Eye (tissue), 1 donor: ENCODE results near the gene UAP1L1.
A peak's percentile ranks its signal among the peaks of the same experiment; 100 is the strongest.

Source experiments
- DNase-seq: peaks from one replicate; pipeline ENCODE4 v3.0.0-alpha.2; 2015

UAP1L1 gene

GRCh38 chr9:137103206-137103999 lies 26.1 kb downstream of the UAP1L1 start:
- no peak for DNase-seq

GRCh38 chr9:137105814-137106661 lies 28.7 kb downstream of the UAP1L1 start:
- no peak for DNase-seq

GRCh38 chr9:137106662-137107250 lies 29.4 kb downstream of the UAP1L1 start:
- no peak for DNase-seq

DNA sequence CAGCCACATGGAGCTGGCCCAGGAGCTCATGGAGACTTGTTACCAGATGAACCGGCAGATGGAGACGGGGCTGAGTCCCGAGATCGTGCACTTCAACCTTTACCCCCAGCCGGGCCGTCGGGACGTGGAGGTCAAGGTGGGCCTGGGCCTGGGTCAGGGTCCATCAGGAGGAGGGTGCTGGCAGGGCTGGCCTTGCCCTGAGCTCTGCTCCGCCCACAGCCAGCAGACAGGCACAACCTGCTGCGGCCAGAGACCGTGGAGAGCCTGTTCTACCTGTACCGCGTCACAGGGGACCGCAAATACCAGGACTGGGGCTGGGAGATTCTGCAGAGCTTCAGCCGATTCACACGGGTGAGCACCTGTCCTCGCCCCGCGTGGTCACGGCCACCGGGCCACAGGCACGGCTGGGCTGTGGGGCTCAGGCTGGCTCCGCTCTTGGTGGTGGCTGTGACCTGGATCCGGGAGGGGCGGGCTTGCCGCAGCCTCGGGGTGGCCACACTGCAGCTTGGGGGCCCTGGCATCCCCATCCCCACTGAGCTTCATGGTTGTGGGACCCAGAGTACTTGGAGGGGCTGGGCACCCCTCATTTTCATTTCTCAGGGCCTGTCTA lies 30.1 kb downstream of the UAP1L1 start:
- no peak for DNase-seq

DNA sequence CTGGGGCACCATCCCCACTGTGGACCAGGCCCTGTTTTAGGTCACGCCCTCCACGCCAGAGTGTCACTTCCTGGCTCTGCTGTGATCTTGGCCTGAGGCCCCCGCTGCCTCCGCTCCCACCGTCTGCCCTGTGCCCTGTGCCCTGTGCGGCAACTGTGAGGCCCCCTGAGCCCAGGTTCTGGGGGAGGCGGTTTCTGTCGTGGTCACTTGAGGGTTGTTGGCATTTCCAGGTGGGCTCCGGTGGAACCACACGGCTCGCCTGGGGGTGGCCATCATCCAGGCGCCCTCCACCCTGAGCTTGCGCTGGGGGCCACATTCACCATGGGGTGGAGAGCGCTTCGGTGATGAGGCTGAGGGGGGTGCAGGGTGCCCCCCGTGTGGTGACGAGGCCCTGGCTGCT lies 30.7 kb downstream of the UAP1L1 start:
- no peak for DNase-seq

DNA sequence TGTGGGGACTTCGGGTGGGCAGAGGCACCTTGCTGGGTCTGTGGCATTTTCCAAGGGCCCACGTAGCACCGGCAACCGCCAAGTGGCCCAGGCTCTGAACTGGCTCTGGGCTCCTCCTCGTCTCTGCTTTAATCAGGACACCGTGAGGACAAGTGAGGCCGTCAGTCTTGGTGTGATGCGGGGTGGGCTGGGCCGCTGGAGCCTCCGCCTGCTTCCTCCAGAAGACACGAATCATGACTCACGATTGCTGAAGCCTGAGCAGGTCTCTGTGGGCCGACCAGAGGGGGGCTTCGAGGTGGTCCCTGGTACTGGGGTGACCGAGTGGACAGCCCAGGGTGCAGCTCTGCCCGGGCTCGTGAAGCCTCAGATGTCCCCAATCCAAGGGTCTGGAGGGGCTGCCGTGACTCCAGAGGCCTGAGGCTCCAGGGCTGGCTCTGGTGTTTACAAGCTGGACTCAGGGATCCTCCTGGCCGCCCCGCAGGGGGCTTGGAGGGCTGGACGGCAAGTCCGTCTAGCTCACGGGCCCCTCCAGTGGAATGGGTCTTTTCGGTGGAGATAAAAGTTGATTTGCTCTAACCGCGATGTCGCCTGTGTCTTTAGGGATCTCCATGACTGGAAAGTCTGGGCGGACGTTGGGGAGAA lies 31.4 kb downstream of the UAP1L1 start:
- no peak for DNase-seq

DNA sequence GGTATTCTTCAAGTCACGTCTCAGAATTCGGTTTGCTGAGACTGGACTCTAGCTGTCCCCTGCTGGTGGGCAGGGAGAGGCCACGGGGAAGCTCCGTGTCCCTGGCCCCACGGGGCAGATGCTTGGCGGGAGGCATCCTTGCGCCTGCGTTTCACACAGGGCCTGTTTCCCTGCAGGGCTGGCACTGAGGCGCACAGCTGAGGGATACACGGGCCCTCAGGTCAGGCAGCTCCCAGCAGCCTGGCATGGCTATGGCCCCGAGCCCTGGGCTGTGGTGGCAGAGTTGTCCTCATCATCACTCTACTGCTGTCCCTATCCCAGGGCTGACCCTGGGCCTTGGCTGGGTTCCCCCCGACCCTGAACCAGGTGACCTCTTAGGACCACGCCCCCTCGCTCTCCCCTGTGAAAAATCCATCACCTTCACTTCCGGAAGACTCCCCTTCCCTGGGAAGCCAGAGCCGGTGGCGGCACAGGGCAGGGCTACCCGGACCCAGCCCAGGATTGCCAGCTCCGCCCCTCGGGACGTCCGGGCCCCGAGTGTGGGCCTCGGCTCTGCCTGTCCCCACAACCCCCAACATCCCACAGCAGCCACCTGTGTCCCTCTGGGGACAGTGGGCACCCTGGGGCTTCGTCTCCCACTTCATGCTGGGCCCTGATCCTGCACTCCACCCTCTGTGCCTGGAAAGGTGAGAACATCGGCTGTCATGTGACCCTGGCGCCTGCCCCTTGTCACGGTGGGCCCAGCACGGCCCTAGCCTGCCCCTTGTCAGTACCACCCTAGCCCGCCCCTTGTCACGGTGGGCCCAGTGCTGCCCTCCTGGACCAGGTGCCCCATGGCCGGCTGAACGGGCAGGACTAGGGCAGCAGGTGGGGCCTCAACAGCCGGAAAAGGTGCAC lies 32.2 kb downstream of the UAP1L1 start:
- no peak for DNase-seq

- DNase-seq: no peak
These were observed 33.0 kb downstream of the UAP1L1 start for GRCh38 chr9:137110147-137110910.

DNA sequence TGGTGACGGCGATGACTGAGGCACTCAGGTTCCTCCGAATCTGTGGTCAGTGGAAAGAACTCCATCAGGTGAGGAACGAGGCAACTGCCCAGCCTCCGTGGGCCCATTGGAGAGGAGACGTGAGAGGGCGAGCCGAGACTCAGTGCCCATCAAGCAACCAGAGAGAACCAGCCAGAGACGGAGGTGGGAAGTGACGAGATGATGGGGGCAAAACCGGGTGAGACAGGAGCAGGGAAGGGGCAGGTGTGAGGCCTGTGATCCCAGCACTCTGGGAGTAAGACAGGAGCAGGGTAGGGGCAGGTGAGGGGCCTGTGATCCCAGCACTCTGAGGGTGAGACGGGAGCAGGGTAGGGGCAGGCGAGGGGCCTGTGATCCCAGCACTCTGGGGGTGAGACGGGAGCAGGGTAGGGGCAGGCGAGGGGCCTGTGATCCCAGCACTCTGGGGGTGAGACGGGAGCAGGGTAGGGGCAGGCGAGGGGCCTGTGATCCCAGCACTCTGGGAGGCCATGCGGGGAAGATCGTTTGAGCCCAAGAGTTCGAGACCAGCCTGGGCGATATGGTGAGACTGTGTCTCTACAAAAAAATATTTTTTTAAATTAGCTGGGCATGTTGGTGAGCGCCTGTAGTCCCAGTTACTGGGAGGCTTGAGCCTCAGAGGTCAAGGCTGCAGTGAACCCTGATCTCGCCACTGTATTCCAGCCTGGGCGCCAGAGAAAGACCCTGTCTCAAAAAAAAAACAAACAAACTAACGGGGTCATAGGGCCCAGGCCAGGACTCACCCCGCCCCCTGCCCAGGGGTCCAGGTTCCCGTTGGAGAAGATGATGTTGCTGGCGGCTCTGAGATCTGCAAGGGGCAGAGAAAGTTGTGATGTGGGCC lies 33.8 kb downstream of the UAP1L1 start:
- DNase-seq: no peak

DNA sequence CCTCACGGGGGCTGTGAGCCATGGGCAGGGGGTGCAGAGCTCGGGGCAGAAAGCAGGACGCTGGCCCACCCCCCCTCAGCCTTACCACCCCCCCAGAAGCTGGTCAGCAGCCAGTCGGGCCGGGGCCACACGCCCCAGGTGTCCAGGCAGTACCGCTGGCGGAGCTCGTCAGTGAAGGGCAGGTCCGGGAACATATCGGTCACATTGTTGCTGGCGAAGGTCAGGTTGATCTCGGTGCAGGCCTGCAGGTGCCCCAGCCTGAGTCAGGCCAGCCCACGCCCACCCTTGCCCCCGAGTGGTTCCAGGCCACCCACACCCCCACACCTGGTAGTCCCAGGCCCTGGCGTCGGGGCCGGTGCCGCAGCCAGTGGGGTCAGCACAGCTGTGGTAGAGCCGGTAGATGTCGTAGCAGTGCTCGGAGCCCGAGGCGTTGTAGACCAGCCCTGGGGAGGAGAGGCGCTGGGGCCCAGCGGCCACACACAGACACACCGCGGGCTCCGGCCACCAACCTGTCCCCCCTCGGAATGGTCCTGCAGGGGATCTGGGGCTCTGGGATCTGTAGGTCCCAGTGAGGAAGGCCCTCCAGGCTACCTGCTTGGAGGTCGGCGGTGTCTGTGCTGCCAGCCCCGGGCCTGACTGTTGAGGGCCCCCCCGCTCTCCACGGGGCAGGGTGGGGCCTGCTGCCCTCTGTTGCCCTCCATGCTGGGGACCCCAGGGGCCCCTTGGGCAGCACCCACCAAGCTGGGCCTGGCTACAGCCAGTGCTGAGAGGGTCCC lies 34.7 kb downstream of the UAP1L1 start:
- no peak for DNase-seq

GRCh38 chr9:137112564-137113384 lies 35.5 kb downstream of the UAP1L1 start:
- DNase-seq: no peak

GRCh38 chr9:137113385-137114159 lies 36.3 kb downstream of the UAP1L1 start:
- DNase-seq: no peak

GRCh38 chr9:137114220-137114612 lies 36.9 kb downstream of the UAP1L1 start:
- DNase-seq: peak; percentile 66

- DNase-seq: peak; percentile 68
These were observed 37.5 kb downstream of the UAP1L1 start, which contains the start of gene DPP7 for GRCh38 chr9:137114613-137115393. Gene DPP7, minus strand, starts transcription at chr9:137114733. Its CDS starts 20 bp downstream, at chr9:137114713.

GRCh38 chr9:137115394-137116026 lies 38.2 kb downstream of the UAP1L1 start:
- DNase-seq: no peak

GRCh38 chr9:137116027-137116507 lies 38.8 kb downstream of the UAP1L1 start:
- DNase-seq: no peak
